ENCODE measurements around the gene ULBP3. TPM values are rescaled to one million over a fixed set of nuclear protein-coding genes. Genes with fewer than 3 reads are reported as not detected.

ULBP3 gene
- total RNA-seq (1 to 10 TPM in 1 of 2 donors, under 1 TPM in 1; 0.68 to 1.6 TPM), total RNA-seq (1.7 to 2.9 reads per million in 2 donors)

GRCh38 chr6:150068720-150069648 lies at the start of gene ULBP3:
Gene ULBP3, minus strand, starts transcription at chr6:150069121. Its CDS starts 55 bp downstream, at chr6:150069066.
- Mint-ChIP-seq H3K4me1 (peaks cover 20% of the 10 kb centered on the region), H3K4me3 (peak within 1 kb of the TSS; percentile 93), H3K27me3 (peaks cover 24% of the 10 kb centered on the region), H3K27ac (peak within 1 kb of the TSS; percentile 77), H3K36me3 (ENCODE audit: low read depth) (peaks cover 11% of the 10 kb centered on the region)
- DNase-seq (peak in 2 of 3 donors; percentile 63 to 65), ATAC-seq (peak; percentile 82)
- H3K9me3 ChIP-seq (ENCODE audit: control insufficient read depth, low read length, poor library complexity, severe bottlenecking) = no peaks in the 10 kb centered on the region

- H3K4me3 Mint-ChIP-seq = no peak overlapping the region
These were observed 49.7 kb upstream of the ULBP3 start for GRCh38 chr6:150118627-150119026.

GRCh38 chr6:150118203-150118602 lies 49.3 kb upstream of the ULBP3 start:
- no peaks in the 10 kb centered on the region for H3K9me3 ChIP-seq (ENCODE audit: control insufficient read depth, low read length, poor library complexity, severe bottlenecking)
- ATAC-seq (no peak), DNase-seq (no peak)
- Mint-ChIP-seq H3K27me3 (peaks cover 22% of the 10 kb centered on the region), H3K27ac (no peak overlapping the region), H3K4me1 (no peaks in the 10 kb centered on the region), H3K36me3 (ENCODE audit: low read depth) (no peaks in the 10 kb centered on the region), H3K4me3 (no peak overlapping the region)

More at GRCh38 chr6:150118627-150119026, 49.7 kb upstream of the ULBP3 start:
- DNase-seq (no peak), ATAC-seq (no peak)
- H3K27me3 Mint-ChIP-seq = peaks cover 24% of the 10 kb centered on the region
- no peaks in the 10 kb centered on the region for H3K36me3 Mint-ChIP-seq (ENCODE audit: low read depth)
- H3K4me1 Mint-ChIP-seq = no peaks in the 10 kb centered on the region
- no peaks in the 10 kb centered on the region for H3K9me3 ChIP-seq (ENCODE audit: control insufficient read depth, low read length, poor library complexity, severe bottlenecking)
- H3K27ac Mint-ChIP-seq = no peak overlapping the region

GRCh38 chr6:150116200-150116800 lies 47.4 kb upstream of the ULBP3 start:
- no peak for ATAC-seq
- no peak overlapping the region for H3K27ac Mint-ChIP-seq
- H3K9me3 ChIP-seq (ENCODE audit: control insufficient read depth, low read length, poor library complexity, severe bottlenecking) = no peaks in the 10 kb centered on the region
- H3K4me1 Mint-ChIP-seq = no peaks in the 10 kb centered on the region
- no peak for DNase-seq
- H3K27me3 Mint-ChIP-seq = peaks cover 30% of the 10 kb centered on the region
- no peak overlapping the region for H3K4me3 Mint-ChIP-seq
- H3K36me3 Mint-ChIP-seq (ENCODE audit: low read depth) = no peaks in the 10 kb centered on the region

GRCh38 chr6:150115769-150116168 lies 46.8 kb upstream of the ULBP3 start:
- DNase-seq = no peak
- no peaks in the 10 kb centered on the region for H3K4me1 Mint-ChIP-seq
- no peak overlapping the region for H3K4me3 Mint-ChIP-seq
- H3K36me3 Mint-ChIP-seq (ENCODE audit: low read depth) = no peaks in the 10 kb centered on the region
- H3K27me3 Mint-ChIP-seq = peaks cover 35% of the 10 kb centered on the region
- no peak overlapping the region for H3K27ac Mint-ChIP-seq
- no peak for ATAC-seq
- H3K9me3 ChIP-seq (ENCODE audit: control insufficient read depth, low read length, poor library complexity, severe bottlenecking) = no peaks in the 10 kb centered on the region

- no peak overlapping the region for H3K4me3 Mint-ChIP-seq
- no peaks in the 10 kb centered on the region for H3K4me1 Mint-ChIP-seq
- DNase-seq (no peak), ATAC-seq (no peak)
- no peaks in the 10 kb centered on the region for H3K9me3 ChIP-seq (ENCODE audit: control insufficient read depth, low read length, poor library complexity, severe bottlenecking)
- H3K36me3 Mint-ChIP-seq (ENCODE audit: low read depth) = no peaks in the 10 kb centered on the region
- H3K27ac Mint-ChIP-seq = no peak overlapping the region
- peaks cover 30% of the 10 kb centered on the region for H3K27me3 Mint-ChIP-seq
These were observed 43.3 kb upstream of the ULBP3 start for GRCh38 chr6:150112233-150112632.

GRCh38 chr6:150102750-150103270 lies 33.9 kb upstream of the ULBP3 start:
- H3K9me3 ChIP-seq (ENCODE audit: control insufficient read depth, low read length, poor library complexity, severe bottlenecking) = no peaks in the 10 kb centered on the region
- Mint-ChIP-seq H3K27me3 (peaks cover 6% of the 10 kb centered on the region), H3K4me1 (no peaks in the 10 kb centered on the region), H3K4me3 (no peak overlapping the region), H3K27ac (no peak overlapping the region), H3K36me3 (ENCODE audit: low read depth) (peaks cover 2% of the 10 kb centered on the region)
- ATAC-seq = no peak
- no peak for DNase-seq

GRCh38 chr6:150100745-150101144 lies 31.8 kb upstream of the ULBP3 start:
- Mint-ChIP-seq H3K4me3 (no peak overlapping the region), H3K36me3 (ENCODE audit: low read depth) (peaks cover 2% of the 10 kb centered on the region), H3K4me1 (no peaks in the 10 kb centered on the region), H3K27me3 (peaks cover 12% of the 10 kb centered on the region), H3K27ac (no peak overlapping the region)
- H3K9me3 ChIP-seq (ENCODE audit: control insufficient read depth, low read length, poor library complexity, severe bottlenecking) = no peaks in the 10 kb centered on the region
- ATAC-seq (no peak), DNase-seq (no peak)

- Mint-ChIP-seq H3K36me3 (ENCODE audit: low read depth) (peaks cover 2% of the 10 kb centered on the region), H3K27me3 (peaks cover 20% of the 10 kb centered on the region), H3K4me1 (no peaks in the 10 kb centered on the region), H3K4me3 (no peak overlapping the region), H3K27ac (no peak overlapping the region)
- ATAC-seq (no peak), DNase-seq (no peak)
- H3K9me3 ChIP-seq (ENCODE audit: control insufficient read depth, low read length, poor library complexity, severe bottlenecking) = no peaks in the 10 kb centered on the region
These were observed 31.0 kb upstream of the ULBP3 start for GRCh38 chr6:150099953-150100352.

- Mint-ChIP-seq H3K27me3 (peaks cover 24% of the 10 kb centered on the region), H3K4me3 (no peak overlapping the region), H3K36me3 (ENCODE audit: low read depth) (peaks cover 2% of the 10 kb centered on the region), H3K4me1 (peaks cover 3% of the 10 kb centered on the region), H3K27ac (no peak overlapping the region)
- no peaks in the 10 kb centered on the region for H3K9me3 ChIP-seq (ENCODE audit: control insufficient read depth, low read length, poor library complexity, severe bottlenecking)
- DNase-seq (no peak), ATAC-seq (no peak)
These were observed 30.6 kb upstream of the ULBP3 start for GRCh38 chr6:150099546-150099945.

- Mint-ChIP-seq H3K36me3 (ENCODE audit: low read depth) (no peaks in the 10 kb centered on the region), H3K27me3 (peaks cover 27% of the 10 kb centered on the region), H3K27ac (no peak overlapping the region), H3K4me1 (peaks cover 3% of the 10 kb centered on the region), H3K4me3 (no peak overlapping the region)
- no peaks in the 10 kb centered on the region for H3K9me3 ChIP-seq (ENCODE audit: control insufficient read depth, low read length, poor library complexity, severe bottlenecking)
- ATAC-seq (no peak), DNase-seq (no peak)
These were observed 29.2 kb upstream of the ULBP3 start for GRCh38 chr6:150098155-150098554.

GRCh38 chr6:150093397-150093796 lies 24.5 kb upstream of the ULBP3 start:
- H3K27me3 Mint-ChIP-seq = peaks cover 43% of the 10 kb centered on the region
- no peaks in the 10 kb centered on the region for H3K36me3 Mint-ChIP-seq (ENCODE audit: low read depth)
- H3K9me3 ChIP-seq (ENCODE audit: control insufficient read depth, low read length, poor library complexity, severe bottlenecking) = no peaks in the 10 kb centered on the region
- DNase-seq = no peak
- no peak overlapping the region for H3K27ac Mint-ChIP-seq
- no peak overlapping the region for H3K4me3 Mint-ChIP-seq
- H3K4me1 Mint-ChIP-seq = peaks cover 3% of the 10 kb centered on the region
- no peak for ATAC-seq

GRCh38 chr6:150091476-150091875 lies 22.6 kb upstream of the ULBP3 start:
- Mint-ChIP-seq H3K36me3 (ENCODE audit: low read depth) (no peaks in the 10 kb centered on the region), H3K27ac (no peak overlapping the region), H3K4me1 (peaks cover 3% of the 10 kb centered on the region), H3K4me3 (no peak overlapping the region), H3K27me3 (peaks cover 43% of the 10 kb centered on the region)
- no peaks in the 10 kb centered on the region for H3K9me3 ChIP-seq (ENCODE audit: control insufficient read depth, low read length, poor library complexity, severe bottlenecking)
- DNase-seq = no peak
- ATAC-seq = no peak
